ENCODE measurements around the gene PNKD.

The PNKD gene

GRCh38 chr2:218320704-218321336 is 50.5 kb downstream of the PNKD start:
- DNase-seq: no peak

- DNase-seq: peak; percentile 61
These were observed 52.6 kb downstream of the PNKD start for GRCh38 chr2:218322768-218323525.

- DNase-seq: no peak
These were observed 53.5 kb downstream of the PNKD start for GRCh38 chr2:218323526-218324472.

DNA sequence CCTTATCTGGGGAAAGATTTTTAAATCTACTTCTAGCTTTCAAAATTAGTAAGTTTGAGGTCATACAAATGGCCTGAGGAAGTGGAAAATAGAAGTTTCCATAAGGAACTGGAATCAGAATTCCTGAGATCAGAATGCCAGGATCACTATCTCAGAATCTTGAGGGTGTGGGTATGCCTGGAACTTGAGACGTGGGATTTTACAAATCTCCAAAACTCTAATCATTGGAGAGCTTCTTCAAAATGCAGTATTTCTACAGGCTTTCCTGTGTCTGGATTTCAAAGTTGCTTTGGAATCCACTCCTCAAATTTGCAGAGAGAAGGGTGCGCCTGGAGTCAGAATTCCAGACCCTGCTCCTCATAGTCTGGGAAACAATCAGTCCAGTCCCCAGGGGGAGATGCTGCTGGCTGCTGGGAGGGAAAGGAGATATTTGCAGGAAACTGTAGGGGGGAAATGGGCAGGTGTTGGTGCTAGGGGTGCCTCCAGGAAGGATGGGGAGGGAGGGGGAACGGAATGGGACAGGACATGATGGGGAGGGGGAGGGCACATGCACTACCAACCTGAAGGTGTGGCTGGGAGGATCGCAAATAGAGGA is 55.3 kb downstream of the PNKD start:
- DNase-seq: no peak

- no peak for DNase-seq
These were observed 56.0 kb downstream of the PNKD start for GRCh38 chr2:218326315-218326714.

DNA sequence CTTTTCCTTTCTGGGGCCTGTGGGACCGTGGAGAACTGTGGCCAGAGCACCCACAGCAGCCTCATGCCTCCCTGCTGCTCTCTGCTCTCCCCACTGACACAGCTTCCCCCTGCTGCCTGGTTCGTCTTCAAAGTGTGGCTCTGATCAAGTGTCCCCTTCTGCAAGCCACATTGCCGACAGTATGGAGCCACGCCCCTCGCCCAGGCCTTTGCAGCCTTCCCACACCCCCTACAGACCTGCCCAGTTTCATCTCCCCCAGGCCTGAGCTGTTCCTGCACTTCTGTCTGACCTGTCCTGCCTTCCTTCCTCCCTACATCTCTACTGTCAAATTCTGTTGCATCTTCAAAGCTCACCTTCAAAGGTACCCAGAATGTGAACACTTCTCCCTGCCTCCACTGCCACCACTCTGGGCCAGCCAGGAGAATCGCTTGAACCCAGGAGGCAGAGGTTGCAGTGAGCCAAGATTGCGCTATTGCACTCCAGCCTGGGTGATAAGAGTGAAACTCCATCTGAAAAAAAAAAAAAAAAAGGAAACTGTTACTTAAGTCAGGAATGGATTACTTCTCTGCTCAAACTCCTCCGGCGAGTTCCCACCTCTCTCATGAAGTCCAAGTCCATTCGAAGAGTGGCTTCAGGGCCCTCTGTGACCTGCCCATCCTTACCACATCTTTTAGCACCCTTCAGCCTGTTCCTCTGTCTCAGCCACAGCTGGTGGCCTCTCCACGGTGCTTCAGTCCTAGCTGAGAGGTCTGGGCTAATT is 57.3 kb downstream of the PNKD start:
- DNase-seq: no peak

DNA sequence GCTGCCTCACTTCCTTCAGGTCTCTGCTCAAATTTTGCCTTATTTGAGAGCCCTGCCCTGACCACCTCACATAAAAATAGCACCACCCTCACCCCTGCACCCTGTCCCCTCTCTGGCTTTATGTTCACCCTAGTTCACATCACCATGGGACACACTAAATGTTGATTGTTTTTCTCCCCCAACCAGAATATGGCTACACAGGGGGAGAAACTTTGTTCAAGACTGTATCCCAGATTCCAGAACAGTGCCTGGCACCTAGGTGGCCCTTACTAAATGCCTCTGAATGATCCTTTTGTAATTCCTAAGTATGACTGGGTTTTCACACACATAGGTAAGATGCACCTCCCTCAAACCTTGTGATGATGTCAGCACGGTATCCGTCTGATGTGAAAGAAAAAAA is 58.0 kb downstream of the PNKD start:
- DNase-seq: no peak

DNA sequence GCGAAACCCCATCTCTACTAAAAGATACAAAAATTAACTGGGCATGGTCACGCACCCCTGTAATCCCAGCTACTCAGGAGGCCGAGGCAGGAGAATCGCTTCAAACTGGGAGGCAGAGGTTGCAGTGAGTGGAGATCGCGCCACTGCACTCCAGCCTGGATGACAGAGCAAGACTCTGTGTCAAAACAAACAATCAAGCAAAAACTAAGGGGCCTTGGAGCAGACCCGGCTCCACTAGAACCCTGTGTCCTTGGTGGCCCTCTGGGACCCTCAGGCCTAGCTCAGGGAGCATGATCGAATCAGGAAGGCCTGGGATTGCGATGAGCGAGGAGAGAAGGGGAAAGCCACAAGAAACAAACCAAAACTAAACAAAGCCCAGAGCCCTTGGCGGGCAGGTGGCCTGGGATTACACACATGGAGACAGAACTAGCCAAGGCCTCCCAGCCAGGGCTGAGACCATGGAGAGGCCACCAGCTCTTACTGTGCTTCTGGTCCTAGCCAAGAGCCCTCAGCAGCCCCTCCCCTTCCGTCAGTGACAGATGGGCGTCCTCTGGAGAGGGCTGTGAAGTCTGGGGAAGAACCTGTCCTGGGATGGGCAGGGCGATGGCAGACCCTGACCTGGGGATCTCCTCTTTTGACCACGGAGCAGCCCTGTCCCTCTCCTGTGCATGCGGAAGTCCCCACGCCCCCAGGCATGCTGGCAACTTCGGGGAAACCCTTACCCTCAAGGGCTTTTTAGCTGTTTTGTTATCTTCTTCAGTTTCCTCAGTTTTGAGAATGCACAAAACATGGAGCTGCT is 58.9 kb downstream of the PNKD start:
- DNase-seq: no peak

DNA sequence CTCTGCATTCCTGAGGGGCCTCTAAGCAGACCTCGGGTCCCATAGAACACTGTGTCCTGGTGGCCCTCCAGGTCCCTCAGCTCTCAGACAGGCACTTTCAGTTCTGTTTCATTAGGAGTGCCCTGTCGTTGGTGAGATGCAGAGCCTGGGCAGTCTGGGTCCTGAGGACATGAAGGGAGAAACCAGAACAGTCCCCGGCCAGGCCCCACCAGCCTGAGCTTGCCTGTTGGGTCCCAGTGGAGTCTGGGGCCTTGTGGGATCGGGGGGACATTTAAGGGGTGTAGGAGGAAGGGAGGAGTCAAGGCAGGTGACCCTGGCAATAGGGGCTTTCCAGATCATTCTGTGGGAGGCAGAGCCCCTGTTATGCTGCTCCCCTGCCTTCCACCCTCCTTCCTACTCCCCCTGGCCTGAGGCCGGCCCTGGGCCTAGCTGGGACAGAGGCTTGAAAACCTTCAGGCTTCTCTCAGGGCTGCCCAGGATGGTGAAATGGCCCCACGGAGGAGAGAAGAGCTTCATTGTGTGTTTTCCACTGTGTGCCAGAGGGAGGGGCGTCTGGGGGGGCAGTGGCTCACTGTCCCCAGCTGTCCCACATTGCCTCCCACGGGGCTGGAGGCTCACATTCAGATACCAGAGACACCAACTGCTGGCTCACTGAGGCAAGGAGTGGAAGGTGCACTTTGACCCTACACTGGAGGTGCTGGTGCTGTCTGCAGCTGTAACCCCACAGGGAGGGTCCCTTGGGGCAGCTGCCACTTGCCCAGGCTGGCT is 59.7 kb downstream of the PNKD start:
- no peak for DNase-seq

- no peak for DNase-seq
These were observed 61.4 kb downstream of the PNKD start for GRCh38 chr2:218331745-218332144.

- DNase-seq: no peak
These were observed 62.0 kb downstream of the PNKD start for GRCh38 chr2:218332288-218332687.

GRCh38 chr2:218332920-218333645 is 62.8 kb downstream of the PNKD start:
- DNase-seq: no peak

DNA sequence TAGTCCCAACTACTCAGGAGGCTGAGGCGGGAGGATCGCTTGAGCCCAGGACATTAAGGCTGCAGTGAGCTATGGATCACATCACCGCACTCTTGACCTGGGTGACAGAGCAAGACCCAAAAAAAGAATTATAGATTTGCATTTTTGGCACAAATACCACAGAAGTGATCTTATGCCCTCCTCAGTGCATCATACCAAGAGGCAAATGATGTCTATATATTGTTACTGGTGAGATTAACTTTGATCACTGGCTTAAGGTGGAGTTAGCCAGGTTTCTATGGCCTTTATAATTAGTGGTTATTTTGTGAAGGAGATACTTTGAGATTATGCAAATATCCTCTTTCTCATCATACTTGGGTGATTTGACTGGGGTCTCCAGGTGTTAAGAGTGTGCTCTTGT is 64.2 kb downstream of the PNKD start:
- DNase-seq: no peak

DNA sequence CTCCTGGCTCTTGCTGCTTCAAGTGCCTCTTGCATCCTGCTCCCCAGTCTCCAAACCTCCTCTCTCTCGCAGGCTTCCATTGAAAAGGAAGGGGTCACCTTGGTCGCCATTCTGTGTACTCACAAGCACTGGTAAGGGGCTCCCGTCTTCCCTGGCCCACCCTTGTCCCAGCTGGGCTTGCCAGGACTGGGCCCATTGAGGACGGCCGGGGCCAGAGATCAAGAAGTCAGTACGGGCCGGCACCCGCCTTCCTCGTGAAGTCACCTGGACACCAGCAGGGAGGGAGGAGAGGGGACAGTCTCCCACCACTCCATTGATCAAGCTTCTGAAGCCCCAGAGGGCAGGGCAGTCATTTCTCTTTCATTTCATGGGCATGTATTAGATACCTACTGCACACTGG is 70.3 kb downstream of the PNKD start:
- no peak for DNase-seq

GRCh38 chr2:218341381-218341780 is 71.1 kb downstream of the PNKD start:
- no peak for DNase-seq

DNA sequence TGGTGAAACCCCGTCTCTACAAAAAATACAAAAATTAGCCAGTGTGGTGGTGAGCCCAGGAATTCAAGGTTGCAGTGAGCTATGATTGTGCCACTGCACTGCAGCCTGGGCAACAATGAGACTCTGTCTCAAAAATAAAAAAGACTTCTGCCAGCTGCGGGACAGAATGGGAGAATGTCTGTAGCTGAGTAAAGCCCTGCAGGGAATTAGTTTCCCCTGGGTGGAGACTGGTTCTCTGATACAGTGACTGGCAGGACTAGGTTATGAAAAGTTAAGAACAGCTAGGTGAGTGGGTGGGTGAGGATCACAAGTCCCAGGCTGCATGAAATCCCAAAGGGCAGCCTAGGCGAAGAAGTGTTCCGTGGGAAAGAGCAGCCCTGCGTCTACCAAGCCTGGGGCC is 72.5 kb downstream of the PNKD start:
- no peak for DNase-seq

DNA sequence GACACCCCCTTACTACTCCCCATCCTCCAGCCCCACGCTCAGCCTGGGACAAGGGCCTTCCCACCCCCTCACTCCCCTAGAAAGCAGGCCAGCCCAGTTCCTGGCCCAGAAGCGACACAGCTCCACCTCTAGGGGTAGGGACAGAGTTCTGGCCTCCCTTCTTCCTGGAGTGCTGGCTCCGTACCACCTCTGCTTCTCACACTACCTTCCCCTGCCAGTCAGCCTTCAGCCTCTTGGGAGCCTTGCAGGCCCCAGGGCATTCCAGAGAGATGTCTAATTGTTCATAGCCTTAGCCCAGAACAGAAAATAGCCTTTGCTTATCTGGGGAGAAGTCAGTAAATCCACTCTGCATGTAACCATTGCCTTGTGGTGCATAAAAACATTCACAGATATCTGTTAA is 73.3 kb downstream of the PNKD start:
- no peak for DNase-seq

DNA sequence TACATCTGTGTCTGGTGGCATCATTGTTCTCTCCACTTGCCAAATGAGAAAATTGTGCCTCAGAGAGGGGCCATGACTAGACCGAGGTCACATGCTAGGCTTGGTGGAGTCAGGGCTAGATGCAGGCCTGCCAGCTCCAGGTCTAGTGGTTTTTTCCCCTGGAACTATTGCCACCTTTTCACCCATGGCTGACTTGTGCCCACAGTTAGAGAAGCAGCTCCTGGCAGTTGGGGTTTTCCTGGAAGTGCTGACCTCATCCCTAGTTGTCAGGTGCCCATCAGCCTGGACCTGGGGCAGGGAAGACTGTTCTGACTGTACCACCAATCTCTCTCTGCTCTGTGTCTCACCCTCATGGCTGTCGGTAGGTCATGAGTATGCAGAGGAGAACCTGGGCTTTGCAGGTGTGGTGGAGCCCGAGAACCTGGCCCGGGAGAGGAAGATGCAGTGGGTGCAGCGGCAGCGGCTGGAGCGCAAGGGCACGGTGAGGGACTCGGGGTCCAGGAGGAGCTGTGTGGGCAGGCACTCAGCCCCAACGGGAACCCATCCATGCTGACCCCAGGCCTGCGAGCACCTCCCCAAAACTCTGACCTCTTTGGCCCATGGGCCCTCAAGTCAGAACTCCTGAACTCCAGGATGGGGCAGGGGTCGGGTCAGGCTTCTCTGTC is 73.9 kb downstream of the PNKD start:
- no peak for DNase-seq

DNA sequence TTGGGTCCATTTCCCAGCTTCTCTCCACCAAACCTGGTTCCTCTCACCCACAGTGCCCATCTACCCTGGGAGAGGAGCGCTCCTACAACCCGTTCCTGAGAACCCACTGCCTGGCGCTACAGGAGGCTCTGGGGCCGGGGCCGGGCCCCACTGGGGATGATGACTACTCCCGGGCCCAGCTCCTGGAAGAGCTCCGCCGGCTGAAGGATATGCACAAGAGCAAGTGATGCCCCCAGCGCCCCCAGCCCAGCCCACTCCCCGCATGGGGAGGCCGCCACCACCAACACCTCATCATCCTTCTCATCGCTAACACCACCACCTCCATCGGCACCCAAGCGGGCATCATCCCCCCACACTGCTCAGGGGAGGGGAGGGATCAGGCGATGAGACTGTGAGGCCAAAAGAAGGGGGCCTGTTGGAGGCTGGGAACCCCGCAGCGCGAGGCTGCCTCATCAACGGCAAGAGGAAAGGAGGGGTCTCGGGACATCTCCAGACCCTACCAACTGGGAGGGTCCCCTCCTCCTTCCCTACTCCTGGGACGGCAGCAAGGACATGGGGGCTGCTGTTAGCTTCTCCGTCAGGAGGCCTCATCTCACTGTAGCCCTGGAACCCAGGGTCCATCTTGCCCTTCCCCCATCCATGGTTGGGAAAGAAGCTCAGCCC is 74.6 kb downstream of the PNKD start:
- DNase-seq: no peak
